ENCODE measurements around the gene NES. TPM values are rescaled to one million over a fixed set of nuclear protein-coding genes. Genes with fewer than 3 reads are reported as not detected.

Gene NES
- total RNA-seq, 2 experiments from 2014 or later = 0.02 TPM; not detected in 1

GRCh38 chr1:156670359-156670758 lies 6.8 kb downstream of the NES start:
- ATAC-seq (no peak), DNase-seq (no peak)
- intact Hi-C loops (cut with DNase I, micrococcal nuclease) = no loop called here
- ChIA-PET CTCF (interaction anchor here (1.2 kb wide), 1 partner anchor 47 kb away, joined by 7 read pairs; no protein-coding TSS in a partner anchor), POLR2A (no interaction called here)
- H3K27me3 Mint-ChIP-seq = peaks cover 18% of the 10 kb centered on the region
- H3K4me3 Mint-ChIP-seq = no peak overlapping the region
- H3K4me1 Mint-ChIP-seq = no peaks in the 10 kb centered on the region
- H3K36me3 Mint-ChIP-seq (ENCODE audit: low read depth) = no peaks in the 10 kb centered on the region
- H3K27ac Mint-ChIP-seq = no peak overlapping the region
- H3K9me3 Mint-ChIP-seq (ENCODE audit: low read depth) = no peaks in the 10 kb centered on the region

GRCh38 chr1:156669794-156670193 lies 7.4 kb downstream of the NES start:
- ATAC-seq (no peak), DNase-seq (no peak)
- Mint-ChIP-seq H3K27ac (no peak overlapping the region), H3K4me3 (no peak overlapping the region), H3K27me3 (peaks cover 13% of the 10 kb centered on the region), H3K4me1 (no peaks in the 10 kb centered on the region), H3K9me3 (ENCODE audit: low read depth) (no peaks in the 10 kb centered on the region), H3K36me3 (ENCODE audit: low read depth) (no peaks in the 10 kb centered on the region)
- intact Hi-C loops (cut with DNase I, micrococcal nuclease) = no loop called here
- CTCF ChIA-PET = no interaction called here
- POLR2A ChIA-PET = no interaction called here

- ChIA-PET POLR2A (no interaction called here), CTCF (no interaction called here)
- Mint-ChIP-seq H3K4me1 (no peaks in the 10 kb centered on the region), H3K4me3 (no peak overlapping the region), H3K27ac (no peak overlapping the region), H3K27me3 (peaks cover 9% of the 10 kb centered on the region), H3K36me3 (ENCODE audit: low read depth) (no peaks in the 10 kb centered on the region), H3K9me3 (ENCODE audit: low read depth) (no peaks in the 10 kb centered on the region)
- DNase-seq = no peak
- intact Hi-C loops (cut with DNase I, micrococcal nuclease) = no loop called here
- ATAC-seq = no peak
Observed at GRCh38 chr1:156668801-156669637, 8.2 kb downstream of the NES start.

GRCh38 chr1:156667968-156668709 lies 9.1 kb downstream of the NES start:
- no peaks in the 10 kb centered on the region for H3K4me1 Mint-ChIP-seq
- ChIA-PET POLR2A (no interaction called here), CTCF (no interaction called here)
- intact Hi-C loops (cut with DNase I, micrococcal nuclease) = no loop called here
- H3K27ac Mint-ChIP-seq = no peak overlapping the region
- no peaks in the 10 kb centered on the region for H3K9me3 Mint-ChIP-seq (ENCODE audit: low read depth)
- H3K27me3 Mint-ChIP-seq = peaks cover 9% of the 10 kb centered on the region
- H3K4me3 Mint-ChIP-seq = no peak overlapping the region
- H3K36me3 Mint-ChIP-seq (ENCODE audit: low read depth) = no peaks in the 10 kb centered on the region
- DNase-seq (no peak), ATAC-seq (no peak)

- H3K27ac Mint-ChIP-seq = no peak overlapping the region
- H3K9me3 Mint-ChIP-seq (ENCODE audit: low read depth) = no peaks in the 10 kb centered on the region
- ChIA-PET CTCF (no interaction called here), POLR2A (no interaction called here)
- H3K4me1 Mint-ChIP-seq = peaks cover 3% of the 10 kb centered on the region
- DNase-seq (no peak), ATAC-seq (no peak)
- H3K36me3 Mint-ChIP-seq (ENCODE audit: low read depth) = no peaks in the 10 kb centered on the region
- H3K4me3 Mint-ChIP-seq = no peak overlapping the region
- intact Hi-C loops (cut with DNase I, micrococcal nuclease) = no loop called here
- peaks cover 9% of the 10 kb centered on the region for H3K27me3 Mint-ChIP-seq
Observed at GRCh38 chr1:156667610-156667967, 9.6 kb downstream of the NES start.

GRCh38 chr1:156666862-156667609 lies 10.2 kb downstream of the NES start:
- CTCF ChIA-PET = interaction anchor here (0.6 to 1.5 kb wide), 3 partner anchors 39 to 55 kb away, joined by 3 to 4 read pairs (median 3); no protein-coding TSS in a partner anchor
- Mint-ChIP-seq H3K36me3 (ENCODE audit: low read depth) (no peaks in the 10 kb centered on the region), H3K4me3 (no peak overlapping the region), H3K27me3 (peaks cover 9% of the 10 kb centered on the region), H3K27ac (no peak overlapping the region), H3K4me1 (peaks cover 8% of the 10 kb centered on the region), H3K9me3 (ENCODE audit: low read depth) (no peaks in the 10 kb centered on the region)
- DNase-seq (no peak), ATAC-seq (no peak)
- intact Hi-C loops (cut with DNase I, micrococcal nuclease) = no loop called here
- POLR2A ChIA-PET = no interaction called here

GRCh38 chr1:156665539-156665938 lies 11.7 kb downstream of the NES start:
- H3K27ac Mint-ChIP-seq = no peak overlapping the region
- POLR2A ChIA-PET = interaction anchor here (0.6 kb wide), 1 partner anchor 64 kb away, joined by 8 read pairs; the partner anchor contains the start of gene GPATCH4

GRCh38 chr1:156664767-156665411 lies 12.3 kb downstream of the NES start:
- Mint-ChIP-seq H3K27ac (no peak overlapping the region), H3K4me3 (no peak overlapping the region), H3K9me3 (ENCODE audit: low read depth) (no peaks in the 10 kb centered on the region), H3K36me3 (ENCODE audit: low read depth) (no peaks in the 10 kb centered on the region), H3K4me1 (peaks cover 24% of the 10 kb centered on the region), H3K27me3 (peaks cover 2% of the 10 kb centered on the region)
- CTCF ChIA-PET = interaction anchor here (0.6 to 1.3 kb wide), 4 partner anchors 10 to 38 kb away, joined by 3 to 5 read pairs (median 4); no protein-coding TSS in a partner anchor
- no peak for DNase-seq
- intact Hi-C loops (cut with DNase I, micrococcal nuclease) = loop anchor here in 1 of 2 experiments (5.0 kb wide), 1 partner anchor 467 kb away; no protein-coding TSS in a partner anchor
- POLR2A ChIA-PET = no interaction called here
- ATAC-seq = no peak

More at GRCh38 chr1:156665539-156665938, 11.7 kb downstream of the NES start:
- Mint-ChIP-seq H3K4me1 (peaks cover 18% of the 10 kb centered on the region), H3K9me3 (ENCODE audit: low read depth) (no peaks in the 10 kb centered on the region), H3K36me3 (ENCODE audit: low read depth) (no peaks in the 10 kb centered on the region), H3K27me3 (peaks cover 2% of the 10 kb centered on the region), H3K4me3 (no peak overlapping the region)
- DNase-seq (no peak), ATAC-seq (no peak)
- intact Hi-C loops (cut with DNase I, micrococcal nuclease) = no loop called here
- CTCF ChIA-PET = interaction anchor here (0.6 to 1.5 kb wide), 5 partner anchors 10 to 53 kb away, joined by 3 to 4 read pairs (median 4); no protein-coding TSS in a partner anchor

- POLR2A ChIA-PET = no interaction called here
- peaks cover 2% of the 10 kb centered on the region for H3K27me3 Mint-ChIP-seq
Observed at GRCh38 chr1:156664046-156664766, 13.0 kb downstream of the NES start.

GRCh38 chr1:156663178-156663577 lies 14.0 kb downstream of the NES start:
- Mint-ChIP-seq H3K27me3 (peaks cover 2% of the 10 kb centered on the region), H3K4me3 (no peak overlapping the region), H3K9me3 (ENCODE audit: low read depth) (no peaks in the 10 kb centered on the region), H3K27ac (no peak overlapping the region), H3K4me1 (peaks cover 31% of the 10 kb centered on the region), H3K36me3 (ENCODE audit: low read depth) (no peaks in the 10 kb centered on the region)
- POLR2A ChIA-PET = no interaction called here
- CTCF ChIA-PET = interaction anchor here (0.6 kb wide), 1 partner anchor 39 kb away, joined by 5 read pairs; no protein-coding TSS in a partner anchor
- DNase-seq (no peak), ATAC-seq (no peak)
- intact Hi-C loops (cut with DNase I, micrococcal nuclease) = loop anchor here in 1 of 2 experiments (5.0 kb wide), 1 partner anchor 469 kb away; no protein-coding TSS in a partner anchor

More at GRCh38 chr1:156664046-156664766, 13.0 kb downstream of the NES start:
- ATAC-seq (no peak), DNase-seq (no peak)
- H3K4me3 Mint-ChIP-seq = no peak overlapping the region
- CTCF ChIA-PET = interaction anchor here (1.2 to 1.3 kb wide), 2 partner anchors 20 to 37 kb away, joined by 4 to 5 read pairs; no protein-coding TSS in a partner anchor
- H3K27ac Mint-ChIP-seq = no peak overlapping the region
- no peaks in the 10 kb centered on the region for H3K36me3 Mint-ChIP-seq (ENCODE audit: low read depth)
- H3K4me1 Mint-ChIP-seq = peaks cover 30% of the 10 kb centered on the region
- no peaks in the 10 kb centered on the region for H3K9me3 Mint-ChIP-seq (ENCODE audit: low read depth)
- intact Hi-C loops (cut with DNase I, micrococcal nuclease) = loop anchor here in 1 of 2 experiments (5.0 kb wide), 1 partner anchor 468 kb away; no protein-coding TSS in a partner anchor
